GM19467 (cell line): ENCODE results near the gene UGGT1.
"Not testable (repeated sequence)": the region's sequence is repeated elsewhere in the genome, so short reads cannot be mapped to it uniquely, and the experiment has no call there.

Experiments used
- ATAC-seq: cut with Tn5 transposase; IDR thresholded peaks from one replicate; pipeline ENCODE4 v1.9.1; 2021; ENCODE audit warnings: mild to moderate bottlenecking, moderate library complexity; ENCODE audit not compliant: unreplicated experiment

UGGT1 gene

DNA sequence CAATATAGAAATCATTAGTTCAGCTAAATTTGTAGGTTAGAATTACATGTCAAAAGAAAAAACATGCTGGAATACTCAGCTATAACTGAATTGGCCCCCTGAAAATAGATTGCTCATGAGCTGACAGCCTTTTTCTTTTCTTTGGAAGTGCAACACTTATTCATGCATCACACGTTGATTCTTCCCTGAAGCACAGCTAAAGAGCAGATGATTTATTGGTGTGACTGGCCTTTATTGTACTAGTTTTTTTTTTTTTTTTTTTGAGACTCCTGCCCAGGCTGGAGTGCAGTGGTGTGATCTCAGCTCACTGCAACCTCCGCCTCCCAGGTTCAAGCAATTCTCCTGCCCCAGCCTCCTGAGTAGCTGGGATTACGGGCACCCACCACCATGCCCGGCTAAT, 83.1 kb downstream of the UGGT1 start:
- ATAC-seq: not testable (repeated sequence)

DNA sequence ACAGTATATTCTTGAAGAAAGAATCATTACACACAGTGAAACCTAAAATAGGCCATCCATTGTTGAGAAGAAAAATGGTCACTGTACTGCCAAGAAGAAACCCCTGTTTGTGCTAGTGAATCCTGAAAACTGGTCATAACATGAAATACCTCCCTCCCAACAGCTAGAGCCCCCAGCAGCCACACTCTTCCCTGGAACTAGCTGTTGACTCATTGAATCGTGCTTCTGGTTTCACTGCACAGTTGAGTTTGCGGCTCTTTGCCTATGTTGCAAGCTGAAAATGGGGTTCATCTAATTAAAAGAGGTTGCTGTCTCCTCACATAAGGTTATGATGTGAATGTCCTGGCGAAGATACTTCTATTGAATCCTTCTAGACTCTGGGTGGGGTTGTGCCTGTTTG, 86.3 kb downstream of the UGGT1 start:
- ATAC-seq: no peak

DNA sequence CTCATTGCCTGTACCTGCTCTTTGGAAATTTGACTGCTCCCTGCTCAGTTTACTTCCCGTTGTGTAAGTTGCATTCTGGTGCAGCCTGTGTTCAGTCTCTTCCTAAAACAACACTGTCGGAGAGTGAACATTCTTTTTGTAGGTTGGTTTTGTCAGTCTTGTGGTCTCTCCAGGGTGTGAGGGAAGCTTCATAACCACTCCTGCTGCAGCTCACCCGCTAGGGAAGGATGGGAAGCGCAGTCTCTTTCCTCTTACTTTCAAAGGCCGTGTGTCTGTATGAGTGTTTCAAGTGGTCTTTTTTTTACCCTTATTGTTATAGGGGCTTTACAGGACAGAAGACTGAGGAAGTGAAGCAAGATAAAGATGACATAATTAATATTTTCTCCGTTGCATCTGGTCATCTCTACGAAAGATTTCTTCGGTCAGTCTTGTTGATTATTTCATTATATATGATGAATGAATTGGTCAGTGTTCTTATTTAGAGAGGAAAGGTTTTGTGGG, 87.2 kb downstream of the UGGT1 start:
- ATAC-seq: no peak

DNA sequence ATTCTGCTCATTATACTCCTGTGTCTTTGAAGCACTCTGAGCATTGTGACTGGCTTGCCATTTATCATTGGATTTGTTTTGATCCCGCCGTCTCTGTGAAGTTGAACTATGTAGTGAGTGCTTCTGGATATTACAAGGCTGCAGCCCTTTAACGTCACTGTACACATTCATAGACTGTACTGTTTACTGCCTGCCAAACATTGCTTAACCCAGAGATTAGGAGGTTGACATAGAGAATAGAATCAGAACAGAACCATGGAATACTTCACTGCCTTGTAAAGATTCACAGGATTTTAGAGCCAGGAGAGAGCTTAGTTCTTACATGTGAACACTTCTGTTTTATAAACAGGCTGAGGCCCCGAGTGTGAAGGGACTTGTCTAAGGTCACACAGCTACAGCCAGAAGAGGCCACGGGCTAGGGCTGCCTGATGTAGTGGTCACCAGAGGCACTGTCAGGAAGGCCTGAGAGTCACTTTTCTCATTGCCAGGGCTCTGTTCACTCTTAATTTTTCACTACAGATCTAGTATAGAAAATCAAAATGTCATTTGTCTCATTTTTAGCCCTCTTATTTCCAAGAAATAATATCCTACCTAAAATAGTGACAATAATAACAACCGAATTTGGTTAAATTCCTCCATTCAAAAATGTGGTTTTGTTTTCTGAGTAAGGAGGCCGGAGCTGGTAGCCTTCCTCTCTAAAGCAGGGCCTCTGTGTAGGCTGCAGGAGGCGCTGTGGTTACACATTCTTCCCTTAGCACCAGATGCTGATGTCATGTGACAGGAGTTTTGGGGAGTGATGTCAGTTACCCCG, 87.9 kb downstream of the UGGT1 start:
- no peak for ATAC-seq

DNA sequence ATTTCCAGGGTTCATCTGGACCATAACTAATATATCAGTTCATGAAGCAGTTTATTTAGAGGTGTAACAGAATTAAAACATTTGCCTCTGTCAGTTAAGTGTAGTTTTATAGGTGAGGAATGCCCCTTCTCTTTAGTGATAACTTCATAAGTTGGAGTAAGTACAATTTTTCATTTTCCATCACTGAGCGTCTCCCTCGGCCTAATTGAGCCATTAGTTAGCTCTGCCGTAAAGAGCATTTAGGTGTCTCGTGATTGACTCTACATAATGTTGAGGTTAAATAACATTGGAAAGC, 88.4 kb downstream of the UGGT1 start:
- ATAC-seq: no peak

DNA sequence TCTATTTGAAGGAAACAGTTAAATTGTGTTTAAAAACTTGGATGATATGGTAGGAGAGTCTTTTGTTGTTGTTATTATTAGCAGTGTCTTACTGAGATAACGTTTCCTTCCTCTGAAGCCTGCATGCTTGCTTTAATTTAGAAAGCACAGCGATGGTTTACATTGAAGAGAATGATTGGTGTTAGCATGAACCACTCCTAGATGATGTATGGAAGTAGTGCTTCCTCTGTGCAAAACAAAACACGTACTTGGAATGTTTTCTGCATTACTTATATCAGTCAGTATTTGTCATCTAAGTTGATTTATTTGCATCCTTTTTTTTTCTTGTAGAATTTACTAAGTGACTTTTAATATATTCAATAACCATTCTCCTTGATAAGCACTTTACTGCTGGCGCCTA, 89.0 kb downstream of the UGGT1 start:
- no peak for ATAC-seq

DNA sequence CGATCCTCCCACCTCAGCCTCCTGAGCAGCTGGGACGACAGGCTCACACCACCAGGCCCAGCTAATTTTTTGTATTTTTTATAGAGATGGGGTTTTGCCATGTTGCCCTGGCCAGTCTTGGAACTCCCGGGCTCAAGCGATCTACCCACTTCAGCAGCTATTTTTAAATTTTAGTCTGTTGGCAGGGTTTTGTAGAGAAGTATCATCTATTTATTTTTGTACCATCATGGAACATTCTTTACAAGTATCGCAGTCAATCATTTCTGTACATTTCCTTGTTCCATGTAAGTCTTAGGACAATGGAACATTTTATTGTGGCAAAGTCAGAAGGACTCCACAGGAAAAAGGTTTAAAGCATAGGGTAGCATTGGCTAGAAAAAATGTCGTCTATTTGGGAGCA, 94.6 kb downstream of the UGGT1 start:
- ATAC-seq: no peak

DNA sequence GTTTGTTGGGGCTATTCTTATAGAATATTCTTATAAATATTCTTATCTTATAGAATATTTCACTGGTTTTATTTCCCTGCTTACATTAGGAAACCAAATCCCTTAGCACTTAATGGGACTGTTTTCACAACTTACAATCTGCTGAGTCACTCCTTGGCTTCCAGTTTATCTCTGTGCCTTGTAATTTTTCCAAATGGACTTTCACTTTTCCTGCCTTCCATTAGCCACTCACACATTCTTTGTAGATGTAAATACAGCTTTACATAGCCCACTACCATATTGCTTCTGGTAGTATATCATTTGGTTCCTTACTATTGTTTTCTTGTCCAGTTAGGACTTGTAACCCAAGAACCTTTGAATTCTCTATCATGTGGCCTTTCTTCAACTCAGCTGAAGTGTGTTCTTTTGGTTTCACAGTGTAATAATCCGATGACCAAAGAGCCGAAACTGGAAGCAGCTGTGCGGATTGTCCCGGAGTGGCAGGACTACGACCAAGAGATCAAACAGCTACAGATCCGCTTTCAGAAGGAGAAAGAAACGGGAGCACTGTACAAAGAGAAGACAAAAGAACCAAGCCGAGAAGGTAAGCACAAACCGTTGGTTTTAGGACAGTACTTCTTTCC, 96.1 kb downstream of the UGGT1 start:
- no peak for ATAC-seq

DNA sequence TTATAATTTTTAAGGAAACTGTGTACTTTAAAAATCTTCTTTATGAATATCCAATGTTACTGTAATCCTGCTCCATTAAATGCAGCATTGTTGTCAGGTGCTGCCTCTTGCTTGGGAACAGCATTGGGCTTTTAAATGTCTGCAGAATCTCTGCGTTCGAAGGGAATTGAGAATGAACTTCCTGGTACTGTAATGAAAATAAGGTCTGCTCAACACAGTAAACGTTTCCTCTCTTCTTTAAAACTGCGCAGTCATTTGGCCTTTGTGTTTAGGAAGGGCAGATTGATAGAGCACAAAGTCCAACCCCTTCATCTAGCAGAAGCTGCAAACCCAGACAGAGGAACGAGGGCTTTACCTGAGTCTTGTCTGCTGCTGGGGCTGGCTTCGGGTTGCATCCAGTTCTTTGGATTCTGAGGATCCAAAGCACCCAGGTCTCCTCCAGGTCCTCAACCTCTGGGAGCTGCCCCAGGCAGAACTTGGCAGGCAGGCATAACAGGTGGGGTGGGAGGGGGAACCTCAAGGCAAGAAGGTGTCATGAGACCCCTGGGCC, 104.5 kb downstream of the UGGT1 start:
- ATAC-seq: no peak

DNA sequence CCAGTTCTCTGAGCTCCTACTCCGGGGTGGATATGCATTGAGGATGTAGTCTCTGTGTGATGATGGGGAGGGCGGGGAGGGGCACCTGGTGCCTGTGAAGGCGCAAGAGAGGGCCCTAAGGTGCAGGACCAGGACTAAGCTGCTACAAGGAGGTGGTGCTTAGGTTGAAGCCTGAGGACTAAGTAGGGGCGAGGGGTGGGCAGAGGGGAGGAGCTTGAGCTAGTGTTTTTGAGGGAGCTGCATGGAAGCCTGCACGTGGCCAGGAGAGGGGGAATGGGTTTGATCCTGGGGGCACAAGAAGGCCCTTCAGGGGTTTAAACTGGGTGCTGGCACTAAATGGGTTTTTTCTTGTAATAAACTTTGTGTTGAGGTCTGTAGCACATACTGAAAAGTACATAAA, 105.0 kb downstream of the UGGT1 start:
- no peak for ATAC-seq

DNA sequence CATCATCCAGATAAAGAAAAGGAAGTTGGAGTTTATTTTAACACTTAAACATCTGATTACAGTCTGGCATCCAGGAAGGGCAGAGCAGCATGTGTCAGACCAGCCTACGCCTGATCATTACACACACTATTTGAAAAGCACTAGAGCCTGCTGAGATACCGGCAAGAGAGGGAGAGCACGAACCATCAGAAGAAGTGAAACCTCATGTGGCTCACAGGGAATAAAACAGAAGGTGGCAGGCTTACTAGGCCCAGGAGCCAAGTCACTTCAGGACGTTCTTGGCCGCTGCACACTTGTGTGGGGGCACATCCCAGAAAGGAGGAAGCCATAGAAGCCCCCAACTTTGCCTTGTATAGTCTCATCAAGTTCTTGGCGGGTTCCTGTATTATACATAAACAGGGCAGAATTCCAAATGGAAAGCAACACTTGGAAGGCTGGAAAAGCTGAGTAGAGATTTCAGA, 105.5 kb downstream of the UGGT1 start:
- no peak for ATAC-seq

DNA sequence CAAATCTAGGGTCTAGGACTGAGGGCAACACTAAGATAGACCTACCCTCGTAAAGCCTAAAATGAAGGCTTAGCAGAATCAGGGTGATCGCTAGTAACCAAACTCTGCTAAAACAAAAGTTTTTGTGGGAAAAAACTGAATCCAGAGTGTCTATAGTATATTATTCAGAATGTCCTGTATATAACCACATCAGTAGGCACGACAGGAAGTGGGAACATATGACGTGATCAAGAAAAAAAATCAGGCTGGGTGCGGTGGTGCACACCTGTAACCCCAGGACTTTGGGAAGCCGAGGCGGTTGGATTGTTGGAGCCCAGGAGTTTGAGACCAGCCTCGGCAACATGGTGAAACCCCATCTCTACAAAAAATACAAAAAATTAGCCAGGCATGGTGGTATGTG, 106.1 kb downstream of the UGGT1 start:
- ATAC-seq: no peak

DNA sequence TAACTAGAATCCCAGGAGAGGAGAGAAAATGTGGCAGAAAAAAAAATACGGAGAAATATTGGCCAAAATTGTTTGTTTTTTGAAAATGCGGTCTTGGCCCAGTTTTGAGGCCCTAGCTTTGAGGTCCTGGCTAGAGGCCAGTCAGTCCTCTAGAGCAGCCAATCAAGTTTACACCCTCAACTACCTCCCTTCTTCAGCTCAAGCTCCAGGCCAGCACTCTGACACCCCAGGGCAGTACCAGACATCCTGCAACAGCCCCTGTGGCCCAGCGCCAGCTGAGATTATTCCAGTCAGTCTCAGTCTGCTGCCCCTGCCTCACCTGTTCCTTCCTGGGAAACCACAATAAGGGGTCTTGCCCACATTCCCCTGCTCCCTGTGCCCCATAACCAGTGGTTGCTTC, 107.7 kb downstream of the UGGT1 start:
- no peak for ATAC-seq

DNA sequence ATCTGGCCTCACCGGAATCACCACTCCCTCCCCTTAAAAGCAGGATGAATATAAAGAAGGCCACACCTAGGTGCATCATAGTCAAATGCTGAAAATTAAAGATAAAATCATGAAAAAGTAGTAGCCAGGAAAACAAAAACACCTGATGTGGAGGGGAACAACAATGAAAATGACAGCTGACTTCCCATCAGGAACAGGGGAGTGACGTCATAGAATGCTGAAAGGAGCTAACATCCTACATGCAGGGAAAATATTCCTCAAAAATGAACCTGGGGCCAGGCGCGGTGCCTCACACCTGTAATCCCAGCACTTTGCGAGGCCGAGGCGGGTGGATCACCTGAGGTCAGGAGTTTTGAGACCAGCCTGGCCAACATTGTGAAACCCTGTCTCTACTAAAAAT, 108.1 kb downstream of the UGGT1 start:
- no peak for ATAC-seq

DNA sequence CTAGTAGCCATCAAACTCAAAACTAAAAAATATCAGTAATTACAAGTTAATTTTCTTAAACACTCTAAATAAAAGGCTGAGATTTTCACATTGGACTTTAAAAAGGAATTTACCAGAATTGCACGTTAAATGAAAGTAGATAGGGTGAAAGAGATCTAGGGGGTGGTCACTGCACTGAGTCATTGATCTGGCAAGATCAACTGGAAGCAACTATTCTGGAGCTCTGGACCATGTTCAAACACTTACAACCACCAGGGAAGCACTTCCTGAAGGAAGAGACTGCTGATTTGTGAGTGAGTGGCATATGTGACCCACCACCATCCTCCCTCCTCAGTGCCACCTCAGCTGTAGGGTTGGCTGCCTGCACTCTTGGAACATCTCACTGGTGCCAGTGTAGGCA, 111.8 kb downstream of the UGGT1 start:
- no peak for ATAC-seq

DNA sequence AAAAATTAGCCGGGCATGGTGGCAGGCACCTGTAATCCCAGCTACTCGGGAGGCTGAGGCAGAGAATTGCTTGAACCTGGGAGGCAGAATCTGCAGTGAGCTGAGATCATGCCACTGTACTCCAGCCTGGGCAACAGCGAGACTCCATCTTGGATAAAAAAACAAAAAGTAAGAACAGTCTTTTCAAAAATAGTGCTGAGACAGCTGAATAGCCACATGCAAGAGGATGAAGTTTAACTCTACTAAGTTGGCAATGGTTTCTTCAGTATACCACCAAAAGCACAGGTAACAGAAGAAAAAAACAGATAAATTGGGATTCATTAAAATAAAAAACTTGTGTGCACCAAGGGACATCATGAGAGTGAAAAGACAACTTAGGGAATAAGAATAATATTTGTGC, 115.2 kb downstream of the UGGT1 start:
- no peak for ATAC-seq

DNA sequence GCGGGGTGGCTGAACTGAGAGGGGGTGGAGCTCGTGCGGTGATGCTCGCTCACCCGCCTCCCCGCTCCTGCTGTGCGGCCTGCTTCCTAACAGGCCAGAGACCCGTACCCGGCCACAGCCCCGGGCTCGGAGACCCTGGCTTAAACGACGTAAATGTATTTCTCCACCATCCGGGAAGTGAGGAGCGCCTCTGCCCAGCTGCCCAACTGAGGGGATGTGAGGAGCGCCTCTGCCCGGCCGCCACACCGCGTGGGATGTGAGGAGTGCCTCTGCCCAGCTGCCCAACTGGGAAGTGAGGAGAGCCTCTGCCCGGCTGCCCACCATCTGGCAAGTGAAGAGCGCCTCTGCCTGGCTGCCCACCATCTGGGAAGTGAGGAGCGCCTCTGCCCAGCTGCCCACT, 117.0 kb downstream of the UGGT1 start:
- no peak for ATAC-seq

DNA sequence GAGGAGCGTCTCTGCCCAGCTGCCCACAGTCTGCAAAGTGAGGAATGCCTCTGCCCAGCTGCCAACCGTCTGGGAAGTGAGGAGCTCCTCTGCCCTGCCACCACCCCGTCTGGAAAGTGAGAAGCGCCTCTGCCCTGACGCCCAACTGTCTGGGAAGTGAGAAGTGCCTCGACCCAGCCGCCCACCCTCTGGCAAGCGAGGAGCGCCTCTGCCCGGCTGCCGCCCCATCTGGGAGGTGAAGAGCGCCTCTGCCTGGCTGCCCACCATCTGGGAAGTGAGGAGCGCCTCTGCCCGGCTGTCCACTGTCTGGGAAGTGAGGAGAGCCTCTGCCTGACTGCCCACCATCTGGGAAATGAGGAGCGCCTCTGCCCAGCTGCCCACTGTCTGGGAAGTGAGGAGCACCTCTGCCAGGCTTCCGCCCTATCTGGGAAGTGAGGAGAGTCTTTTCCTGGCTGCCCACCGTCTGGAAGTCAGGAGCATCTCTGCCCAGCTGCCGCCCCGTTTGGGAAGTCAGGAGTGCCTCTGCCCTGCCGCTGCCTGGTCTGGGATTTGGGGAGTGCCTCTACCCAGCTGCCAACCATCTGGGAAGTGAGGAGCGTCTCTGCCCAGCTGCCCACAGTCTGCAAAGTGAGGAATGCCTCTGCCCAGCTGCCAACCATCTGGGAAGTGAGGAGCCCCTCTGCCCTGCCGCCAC, 117.8 kb downstream of the UGGT1 start:
- not testable (repeated sequence) for ATAC-seq

DNA sequence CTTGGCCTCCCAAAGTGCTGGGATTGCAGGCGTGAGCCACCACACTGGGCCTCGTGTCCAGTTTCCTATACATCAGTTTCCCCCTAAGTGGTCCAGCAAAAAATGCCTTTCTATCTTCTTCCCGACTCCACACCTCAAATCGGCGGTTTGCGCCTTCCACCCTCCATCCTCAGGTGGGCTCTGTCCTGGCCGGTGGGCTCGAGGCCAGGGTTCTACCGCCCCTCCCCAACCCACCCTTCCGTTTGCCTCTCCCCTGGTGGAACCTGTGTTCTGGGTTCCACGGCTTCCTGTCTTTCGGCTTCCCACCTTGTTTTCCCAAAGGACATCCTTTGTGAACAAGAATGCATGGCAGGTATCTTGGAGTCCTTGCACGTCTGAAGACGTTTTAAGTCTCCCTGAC, 123.3 kb downstream of the UGGT1 start:
- ATAC-seq: no peak

DNA sequence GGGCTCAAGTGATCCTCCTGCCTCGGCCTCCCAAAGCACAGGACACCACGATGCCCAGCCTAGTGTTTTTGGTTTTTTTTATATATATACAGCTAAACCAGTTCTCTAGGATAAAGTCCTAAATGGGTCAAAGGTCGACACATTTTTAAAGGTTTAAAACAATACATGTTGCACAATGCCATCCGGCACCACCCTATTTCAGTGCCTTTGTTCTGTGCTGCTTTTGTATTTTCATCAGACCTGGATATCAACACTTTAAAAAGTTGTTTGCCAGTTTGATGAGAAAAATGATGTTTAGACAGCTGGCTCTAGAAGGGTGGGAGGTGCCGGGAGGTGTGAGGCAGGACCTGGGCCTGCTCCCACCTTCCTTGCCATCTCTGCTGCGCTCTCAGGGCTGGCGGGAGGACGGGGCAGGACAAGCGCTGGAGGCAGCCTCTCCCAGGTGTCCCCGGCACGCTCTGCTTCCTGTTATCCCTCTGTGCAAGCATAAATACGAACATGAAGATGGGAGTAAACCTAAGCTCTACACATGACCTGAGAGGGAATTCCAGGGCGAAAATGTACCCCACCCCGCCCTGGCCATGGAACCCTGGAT, 124.0 kb downstream of the UGGT1 start:
- ATAC-seq: no peak

DNA sequence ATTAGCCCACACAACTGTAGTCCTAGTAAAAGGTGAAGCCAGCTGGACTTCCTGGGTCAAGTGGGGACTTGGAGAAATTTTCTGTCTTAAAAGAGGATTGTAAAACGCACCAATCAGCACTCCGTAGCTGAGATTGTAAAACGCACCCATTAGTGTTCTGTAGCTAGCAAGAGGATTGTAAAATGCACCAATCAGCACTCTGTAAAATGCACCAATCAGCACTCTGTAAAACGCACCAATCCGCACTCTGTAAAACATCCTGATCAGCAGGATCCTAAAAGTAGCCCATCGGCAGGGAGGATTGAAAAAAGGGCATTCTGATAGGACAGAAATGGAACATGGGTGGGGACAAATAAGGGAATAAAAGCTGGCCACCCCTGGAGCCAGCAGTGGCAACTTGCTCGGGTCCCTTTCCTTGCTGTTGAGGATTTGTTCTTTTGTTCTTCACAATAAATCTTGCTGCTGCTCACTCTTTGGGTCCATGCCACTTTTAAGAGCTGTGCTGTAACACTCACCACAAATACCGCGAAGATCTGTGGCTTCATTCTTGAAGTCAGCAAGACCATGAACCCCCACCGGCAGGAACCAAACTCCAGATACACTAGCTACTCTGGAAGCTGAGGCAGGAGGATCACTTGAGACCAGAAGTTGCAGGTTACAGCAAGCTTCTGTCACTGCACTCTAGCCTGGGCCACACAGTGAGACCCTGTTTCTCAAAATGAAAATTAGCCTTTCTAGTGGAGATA, 125.1 kb downstream of the UGGT1 start:
- ATAC-seq: no peak
